CD4-positive, alpha-beta T cell treated with Interleukin-15 for 1 hour (primary cell): ENCODE measurements around the gene DDRGK1.
"Not testable (repeated sequence)": the region's sequence is repeated elsewhere in the genome, so short reads cannot be mapped to it uniquely, and the experiment has no call there.

Source experiments
- DNase-seq: peaks from one replicate; pipeline ENCODE4 v3.0.0-alpha.2; 2020

DDRGK1 gene

GRCh38 chr20:3233991-3234498 is 29.6 kb upstream of the DDRGK1 start:
- no peak for DNase-seq

GRCh38 chr20:3233131-3233990 is 28.9 kb upstream of the DDRGK1 start:
- DNase-seq: no peak

DNA sequence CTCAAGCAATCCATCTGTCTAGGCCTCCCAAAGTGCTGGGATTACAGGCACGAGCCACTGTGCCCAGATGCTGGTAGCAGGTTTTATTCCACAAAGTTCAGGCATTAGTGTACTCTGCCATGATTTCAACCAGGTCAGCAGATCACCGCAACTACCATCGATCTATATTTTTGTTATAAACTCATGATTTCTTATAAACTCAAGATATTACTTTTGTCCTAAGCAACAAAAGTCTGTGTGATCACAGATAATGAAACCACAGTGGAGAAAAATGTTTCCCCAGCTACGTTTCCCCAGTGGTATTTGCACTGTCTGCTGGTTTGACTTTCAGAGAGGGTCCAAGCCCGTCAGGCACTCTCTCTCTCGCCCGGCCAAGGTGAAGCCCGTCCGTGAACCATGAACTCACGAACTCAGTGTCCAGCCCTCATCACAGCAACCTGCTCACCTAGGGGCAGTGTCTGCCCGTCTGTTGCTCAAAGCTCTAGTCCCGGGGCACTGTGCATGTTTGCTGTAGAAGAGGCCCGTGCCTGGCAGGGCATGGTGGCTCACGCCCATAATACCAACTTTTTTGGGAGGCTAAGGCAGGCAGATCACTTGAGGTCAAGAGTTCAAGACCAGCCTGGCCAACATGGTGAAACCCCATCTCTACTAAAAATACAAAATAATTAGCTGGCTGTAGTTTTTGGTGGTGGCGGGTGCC is 27.6 kb upstream of the DDRGK1 start:
- DNase-seq: no peak

GRCh38 chr20:3231116-3231515 is 26.6 kb upstream of the DDRGK1 start:
- DNase-seq: no peak

DNA sequence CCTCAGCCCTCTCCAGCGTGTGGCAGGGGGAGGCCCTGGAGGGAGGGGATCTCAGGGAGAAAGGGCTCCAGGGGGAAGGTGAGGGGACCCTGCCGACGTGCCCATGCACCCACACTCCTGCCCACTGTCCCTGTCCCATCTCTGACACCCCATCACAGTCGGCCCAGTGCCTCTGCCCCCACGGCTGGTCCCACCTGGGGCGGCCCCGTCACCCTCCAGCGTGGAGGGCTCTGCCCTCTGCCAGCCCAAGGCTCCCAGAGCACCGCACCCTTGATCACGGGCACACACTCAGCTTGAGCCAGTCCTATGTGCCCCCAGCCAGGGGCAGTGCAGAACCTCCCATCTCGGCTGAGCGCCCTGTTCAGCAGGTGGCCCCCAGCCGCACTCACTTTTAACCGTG is 25.3 kb upstream of the DDRGK1 start:
- no peak for DNase-seq

- no peak for DNase-seq
Measured at GRCh38 chr20:3229158-3229557, 24.7 kb upstream of the DDRGK1 start.

DNA sequence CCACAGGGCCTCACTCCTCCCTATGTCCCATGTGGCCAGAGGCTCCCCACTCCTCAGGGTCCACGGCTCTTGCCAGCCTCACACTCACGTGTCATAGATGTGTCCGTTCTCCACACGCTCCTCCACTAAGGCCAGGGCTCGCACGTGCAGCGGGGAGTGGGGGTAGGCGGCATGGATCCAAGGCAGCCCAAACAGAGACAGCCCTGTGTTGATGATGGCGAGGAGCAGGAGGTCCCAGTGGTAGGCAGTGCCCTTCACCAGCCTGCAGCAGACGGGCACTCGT is 24.2 kb upstream of the DDRGK1 start:
- no peak for DNase-seq

DNA sequence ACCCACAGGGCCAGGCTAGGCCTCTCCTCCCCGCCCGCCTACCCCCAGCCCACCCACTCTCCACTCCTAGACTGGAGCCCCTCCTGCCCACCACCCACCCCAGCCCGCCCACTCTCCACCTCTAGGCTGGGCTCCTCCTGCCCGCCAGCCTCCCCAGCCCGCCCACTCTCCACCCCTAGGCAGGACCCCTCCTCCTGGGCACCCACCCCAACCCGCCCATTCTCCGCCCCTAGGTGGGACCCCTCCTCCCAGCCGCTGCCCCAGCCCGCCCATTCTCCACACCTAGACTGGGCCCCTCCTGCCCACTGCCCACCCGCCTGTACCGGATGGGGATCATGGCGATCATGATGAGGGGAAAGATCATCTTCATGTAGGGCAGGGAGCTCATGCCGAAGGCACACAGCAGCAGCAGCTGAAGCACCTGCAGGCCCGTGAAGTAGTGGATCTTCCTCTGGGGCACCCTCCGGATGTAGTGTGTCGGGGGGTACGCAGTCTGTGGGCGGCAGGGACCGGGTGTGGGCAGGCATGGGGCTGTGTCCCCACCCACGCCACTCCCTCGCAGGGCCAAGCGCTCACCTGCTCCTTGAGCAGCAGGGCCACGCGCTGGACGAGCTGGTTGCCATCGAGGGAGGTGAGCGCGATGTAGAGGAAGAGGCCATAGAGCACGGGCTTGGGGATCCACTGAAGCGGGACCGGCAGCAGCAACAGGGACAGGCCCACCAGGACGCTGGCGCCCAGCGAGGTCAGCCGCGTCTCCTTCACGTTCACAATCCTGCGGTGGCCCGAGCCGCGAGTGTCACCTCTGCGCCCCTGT is 23.7 kb upstream of the DDRGK1 start:
- DNase-seq: no peak

- no peak for DNase-seq
Measured at GRCh38 chr20:3227506-3227905, 23.0 kb upstream of the DDRGK1 start.

GRCh38 chr20:3226864-3227263 is 22.4 kb upstream of the DDRGK1 start:
- DNase-seq: no peak

DNA sequence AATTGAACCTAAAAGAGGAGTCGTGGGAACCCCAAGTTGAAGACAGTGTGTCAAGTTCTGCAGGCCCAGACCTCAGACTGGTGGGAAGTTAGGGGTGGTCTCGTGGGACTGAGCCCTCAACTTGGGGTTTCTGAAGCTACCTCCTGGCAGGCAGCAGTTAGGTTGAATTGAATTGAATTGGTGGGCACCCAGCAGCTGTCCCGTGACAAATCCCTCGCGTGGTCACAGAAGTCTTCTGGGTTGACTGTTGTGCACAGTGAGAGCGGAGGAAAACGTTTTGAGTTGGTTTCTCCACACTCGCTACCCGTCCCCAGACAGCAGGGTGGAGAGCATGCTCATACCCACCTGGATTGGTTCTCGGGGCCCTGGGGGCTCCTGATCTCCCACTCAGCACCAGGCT is 21.6 kb upstream of the DDRGK1 start:
- DNase-seq: no peak

- DNase-seq: no peak
Measured at GRCh38 chr20:3224681-3225421, 20.4 kb upstream of the DDRGK1 start.

- DNase-seq: no peak
Measured at GRCh38 chr20:3223994-3224680, 19.7 kb upstream of the DDRGK1 start.

DNA sequence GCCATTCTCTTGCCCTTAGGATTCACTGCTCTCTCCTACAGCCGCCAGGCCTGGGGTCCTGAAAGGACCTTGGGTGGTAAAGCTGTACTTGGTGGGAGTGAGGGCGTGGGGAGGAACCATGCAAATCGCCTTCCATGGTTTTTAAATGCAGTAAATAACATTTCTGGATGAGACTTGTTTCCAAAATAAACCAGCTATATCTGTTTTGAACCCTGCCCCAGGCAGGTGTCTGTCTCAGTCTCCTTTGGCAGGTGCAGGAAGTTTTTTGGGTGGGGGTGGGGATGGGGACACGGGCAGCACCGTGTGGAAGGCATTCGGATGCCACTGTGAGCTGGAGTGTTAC is 19.1 kb upstream of the DDRGK1 start:
- no peak for DNase-seq

- peak; percentile 60 for DNase-seq
Measured at GRCh38 chr20:3222635-3223600, 18.4 kb upstream of the DDRGK1 start.

DNA sequence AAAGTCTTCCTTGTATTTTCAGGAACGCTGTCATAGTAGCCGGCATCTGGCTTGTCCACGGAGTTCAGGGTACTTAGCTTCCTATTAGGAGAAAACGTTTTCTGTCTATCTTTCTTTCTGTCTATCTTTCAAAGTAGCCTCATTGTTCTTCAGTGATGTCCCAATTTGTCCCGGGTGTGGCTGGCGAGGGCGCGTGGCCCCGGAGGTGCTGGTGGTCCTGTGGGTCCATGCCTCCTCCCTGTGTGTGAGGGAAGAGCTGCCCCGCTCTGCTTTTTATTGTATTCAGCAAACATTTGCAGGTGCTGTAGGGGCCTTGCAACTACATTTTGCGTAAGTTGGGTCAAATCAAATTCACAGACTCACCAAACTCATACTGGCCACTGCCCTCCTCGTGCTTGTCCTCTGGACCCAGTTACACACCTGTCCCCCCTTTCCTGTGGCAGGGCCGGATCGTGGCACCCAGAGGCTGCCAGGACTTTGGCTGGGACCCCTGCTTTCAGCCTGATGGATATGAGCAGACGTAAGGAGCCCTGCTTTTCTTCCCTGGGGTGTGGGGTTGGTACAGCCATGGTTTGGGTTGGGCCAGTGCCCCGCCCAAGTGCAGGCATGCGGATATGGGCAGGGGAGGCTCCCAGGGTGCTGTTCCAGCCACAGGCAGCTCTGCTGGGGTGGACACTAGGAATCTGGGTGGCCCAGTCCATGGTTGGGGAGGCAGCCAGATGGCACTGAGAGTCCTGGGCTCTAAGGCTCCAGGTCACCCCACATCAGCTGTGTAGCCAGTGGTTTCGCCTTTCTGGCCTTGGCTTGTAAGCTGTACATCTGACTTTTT is 17.1 kb upstream of the DDRGK1 start:
- DNase-seq: no peak

- DNase-seq: peak; percentile 65
Measured at GRCh38 chr20:3218307-3218988, 14.0 kb upstream of the DDRGK1 start.

DNA sequence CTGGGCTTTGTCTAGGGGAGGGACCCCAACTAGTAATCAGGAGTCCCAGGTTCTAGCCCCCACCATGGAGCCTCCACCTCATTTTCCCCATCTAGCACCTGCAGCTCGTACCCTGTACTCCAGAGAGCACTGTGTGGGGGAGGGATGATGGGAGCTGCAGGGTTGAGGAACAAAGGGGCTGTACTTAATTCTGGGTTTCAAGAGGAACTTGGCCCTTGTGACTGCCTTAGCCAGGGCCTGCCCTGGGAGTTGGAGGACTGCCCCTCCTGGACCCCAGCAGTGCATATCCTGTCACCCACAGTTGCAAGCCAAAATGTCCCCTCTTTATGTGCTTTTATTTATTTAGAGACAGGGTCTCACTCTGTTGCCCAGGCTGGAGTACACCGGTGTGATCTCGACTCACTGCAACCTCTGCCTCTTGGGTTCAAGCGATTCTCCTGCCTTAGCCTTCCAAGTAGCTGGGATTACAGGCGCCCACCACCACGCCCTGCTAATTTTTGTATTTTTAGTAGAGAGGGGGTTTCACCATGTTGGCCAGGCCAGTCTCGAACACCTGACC is 11.0 kb upstream of the DDRGK1 start:
- not testable (repeated sequence) for DNase-seq

GRCh38 chr20:3213226-3213625 is 8.7 kb upstream of the DDRGK1 start:
- no peak for DNase-seq
